Hindlimb muscle (tissue), 1 donor: ENCODE measurements around the gene RNF141. TPM values are rescaled to one million over a fixed set of nuclear protein-coding genes. Genes with fewer than 3 reads are reported as not detected.

ENCODE experiments used
- DNase-seq: peaks from one replicate; pipeline ENCODE4 v3.0.0-alpha.2; 2013
- polyA plus RNA-seq: library from polyadenylated mRNA; unstranded; fragments of 120-200 nt; gene quantifications from one replicate; pipeline ENCODE4 v1.2.1, GENCODE V29; 2013; ENCODE audit not compliant: insufficient read length

The RNF141 gene
- polyA plus RNA-seq, 1 donor = 23.9 TPM

- DNase-seq = no peak
Observed at GRCh38 chr11:10480026-10480425, 61.0 kb downstream of the RNF141 start.

- no peak for DNase-seq
Observed at GRCh38 chr11:10478574-10479550, 62.1 kb downstream of the RNF141 start.

GRCh38 chr11:10478066-10478465, 62.9 kb downstream of the RNF141 start:
- DNase-seq = no peak

- no peak for DNase-seq
Observed at GRCh38 chr11:10477690-10478046, 63.3 kb downstream of the RNF141 start.

GRCh38 chr11:10476927-10477689, 63.9 kb downstream of the RNF141 start:
- no peak for DNase-seq

GRCh38 chr11:10476342-10476741, 64.6 kb downstream of the RNF141 start:
- DNase-seq = no peak

GRCh38 chr11:10474551-10474950, 66.4 kb downstream of the RNF141 start:
- DNase-seq = no peak

- DNase-seq = no peak
Observed at GRCh38 chr11:10473371-10473770, 67.6 kb downstream of the RNF141 start.

GRCh38 chr11:10462746-10463300, 78.2 kb downstream of the RNF141 start:
- DNase-seq = no peak

Other genes with a start within 250 kb of the RNF141 start
- 24.9 TPM for gene SBF2, start 247.0 kb downstream of the RNF141 start, polyA plus RNA-seq
- gene ADM, start 236.1 kb downstream of the RNF141 start, polyA plus RNA-seq = 11.8 TPM
- 5.0 TPM for gene AMPD3, start 85.9 kb downstream of the RNF141 start, polyA plus RNA-seq
- 55.4 TPM for gene LYVE1, start 27.5 kb upstream of the RNF141 start, polyA plus RNA-seq
- 6.4 TPM for gene IRAG1, start 152.6 kb upstream of the RNF141 start, polyA plus RNA-seq
- 27.2 TPM for gene CTR9, start 210.1 kb upstream of the RNF141 start, polyA plus RNA-seq